Activated gamma-delta T cell (primary cell): ENCODE data around the gene CCT8.

Source experiments
- DNase-seq: peaks from one replicate; lab custom pipeline; 2025; lab: John Stamatoyannopoulos, UW
- total RNA-seq, 2 donors: gene quantifications; one replicate each; lab custom pipeline; 2026; lab: John Stamatoyannopoulos, UW

The CCT8 gene
- 147 to 183 reads per million in 2 donors for total RNA-seq

- peak; percentile 93 for DNase-seq
Measured at GRCh38 chr21:29073222-29074006, at the start of gene CCT8. Gene CCT8, minus strand, starts transcription at chr21:29073648. Its CDS starts 58 bp downstream, at chr21:29073590.

- DNase-seq, result no peak
Measured at GRCh38 chr21:29121759-29122158, 48.3 kb upstream of the CCT8 start.

GRCh38 chr21:29117372-29117955 is 44.0 kb upstream of the CCT8 start:
- DNase-seq, result no peak

- no peak for DNase-seq
Measured at GRCh38 chr21:29115899-29116298, 42.5 kb upstream of the CCT8 start.

- DNase-seq, result no peak
Measured at GRCh38 chr21:29114765-29115500, 41.5 kb upstream of the CCT8 start.

GRCh38 chr21:29105218-29105617 is 31.8 kb upstream of the CCT8 start:
- DNase-seq, result no peak

GRCh38 chr21:29104239-29104708 is 30.8 kb upstream of the CCT8 start:
- no peak for DNase-seq

GRCh38 chr21:29102791-29103257 is 29.4 kb upstream of the CCT8 start:
- DNase-seq, result no peak

- DNase-seq, result no peak
Measured at GRCh38 chr21:29098156-29098555, 24.7 kb upstream of the CCT8 start.

GRCh38 chr21:29096218-29097015 is 23.0 kb upstream of the CCT8 start:
- no peak for DNase-seq

GRCh38 chr21:29092102-29092959 is 18.9 kb upstream of the CCT8 start:
- DNase-seq, result no peak

GRCh38 chr21:29091033-29091432 is 17.6 kb upstream of the CCT8 start:
- no peak for DNase-seq

GRCh38 chr21:29085106-29085752 is 11.8 kb upstream of the CCT8 start:
- DNase-seq, result no peak

GRCh38 chr21:29084372-29084771 is 10.9 kb upstream of the CCT8 start:
- no peak for DNase-seq

GRCh38 chr21:29083306-29083705 is 9.9 kb upstream of the CCT8 start:
- DNase-seq, result no peak

GRCh38 chr21:29082046-29082815 is 8.8 kb upstream of the CCT8 start:
- DNase-seq, result no peak

- no peak for DNase-seq
Measured at GRCh38 chr21:29080454-29080941, 7.0 kb upstream of the CCT8 start.

GRCh38 chr21:29078869-29079767 is 5.7 kb upstream of the CCT8 start:
- no peak for DNase-seq
